Measurements from ENCODE around the gene RPL36AL. TPM values are rescaled to one million over a fixed set of nuclear protein-coding genes. Genes with fewer than 3 reads are reported as not detected.

RPL36AL gene
- total RNA-seq, 1 experiment from 2014 or later: 408 TPM

DNA sequence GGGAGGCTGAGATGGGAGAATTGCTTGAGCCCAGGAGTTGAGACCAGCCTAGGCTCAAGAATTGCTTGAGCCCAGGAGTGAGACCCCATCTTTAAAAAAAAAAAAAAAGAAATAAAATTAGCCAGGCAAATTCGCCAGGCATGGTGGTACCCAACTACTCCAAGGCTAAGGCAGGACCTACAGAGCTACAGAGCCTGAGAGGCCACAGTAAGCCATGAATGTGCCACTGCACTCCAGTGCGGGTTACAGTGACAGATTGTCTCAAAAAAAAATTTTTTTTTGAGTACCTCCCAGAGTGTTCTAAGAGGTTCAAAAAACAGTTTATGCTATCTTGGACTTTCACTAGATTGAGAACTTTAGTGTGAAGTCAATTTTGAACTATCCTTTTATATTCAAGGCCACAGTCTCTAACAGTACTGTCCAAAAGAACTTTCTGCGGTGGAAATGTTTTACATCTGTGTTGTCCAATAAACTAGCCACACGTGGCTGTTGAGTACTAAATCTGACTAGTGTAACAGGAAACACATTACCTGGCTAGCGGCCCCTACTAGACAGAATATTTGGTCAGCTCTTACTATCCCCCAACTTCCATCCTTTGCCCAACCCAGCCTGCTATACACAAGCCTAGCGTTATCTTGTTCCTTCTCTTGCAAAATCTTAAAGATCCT, 2.4 kb downstream of the RPL36AL start:
- DNase-seq (no peak), ATAC-seq (no peak)
- H3K4me3 ChIP-seq (ENCODE audit: low read length): 0 out of 2 replicates have a peak overlapping the region, but pooled peaks have one; percentile 92
- peaks cover 61% of the 10 kb centered on the region for H3K79me2 ChIP-seq (ENCODE audit: low read length)
- H4K20me1 ChIP-seq (ENCODE audit: low read length): peaks cover 31% of the 10 kb centered on the region
- H2AFZ ChIP-seq (ENCODE audit: low read length): no peak overlapping the region
- intact Hi-C loops (cut with micrococcal nuclease): no loop called here
- BruUV-seq (replicated peaks): no TSS peak
- peaks cover 29% of the 10 kb centered on the region for H3K4me1 ChIP-seq (ENCODE audit: insufficient read depth, low read length)
- no peak overlapping the region for H3K27ac ChIP-seq (ENCODE audit: low read length)
- H3K4me2 ChIP-seq (ENCODE audit: low read length): peak overlapping the region; percentile 96
- H3F3A ChIP-seq (ENCODE audit: low read length, unreplicated experiment): peaks cover 3% of the 10 kb centered on the region
- TF ChIP-seq CTCF (conservative IDR thresholded peaks at IDR 0.05; ENCODE audit: low read depth, low read length) (no peak), EZH2phosphoT487 (IDR thresholded peaks at IDR 0.05; ENCODE audit: borderline replicate concordance, low read length) (no peak), EZH2 (IDR thresholded peaks at IDR 0.05; ENCODE audit: low read length, unreplicated experiment) (no peak)
- H3K9me3 ChIP-seq (ENCODE audit: low read length): no peaks in the 10 kb centered on the region
- no peaks in the 10 kb centered on the region for H3K9me2 ChIP-seq (replicated peaks; ENCODE audit: low read length)
- H3K9ac ChIP-seq (ENCODE audit: low read length): no peak overlapping the region
- ChIA-PET CTCF (interaction anchor here (1.0 kb wide), 1 partner anchor 156 kb away, joined by 3 read pairs; no protein-coding TSS in a partner anchor), POLR2A (ENCODE audit: unreplicated experiment) (no interaction called here)
- peaks cover 19% of the 10 kb centered on the region for H3K36me3 ChIP-seq (ENCODE audit: low read depth, low read length)
- no peaks in the 10 kb centered on the region for H3K27me3 ChIP-seq (ENCODE audit: low read length)

DNA sequence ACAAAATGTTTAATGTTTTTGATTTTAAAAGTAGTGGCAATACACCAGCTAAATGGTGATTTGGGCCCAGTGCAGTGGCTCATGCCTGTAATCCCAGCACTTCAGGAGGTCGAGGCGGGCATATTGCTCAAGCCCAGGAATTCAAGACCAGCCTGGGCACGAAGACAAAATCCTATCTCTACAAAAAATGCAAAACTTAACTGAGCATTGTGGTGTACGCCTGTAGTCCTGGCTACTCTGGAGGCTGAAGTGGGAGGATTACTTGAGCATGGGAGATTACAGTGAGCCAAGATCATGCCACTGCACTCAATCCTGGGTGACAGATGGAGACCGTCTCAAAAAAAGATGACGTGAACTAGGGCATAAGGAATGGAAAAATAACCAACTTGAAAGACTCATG, 4.7 kb downstream of the RPL36AL start:
- Histone ChIP-seq H3K9ac (ENCODE audit: low read length) (no peak overlapping the region), H3F3A (ENCODE audit: low read length, unreplicated experiment) (peaks cover 3% of the 10 kb centered on the region), H3K27ac (ENCODE audit: low read length) (no peak overlapping the region), H3K27me3 (ENCODE audit: low read length) (no peaks in the 10 kb centered on the region), H3K4me1 (ENCODE audit: insufficient read depth, low read length) (peaks cover 19% of the 10 kb centered on the region), H4K20me1 (ENCODE audit: low read length) (peaks cover 15% of the 10 kb centered on the region; the same call in 1 of the 2 replicates), H3K36me3 (ENCODE audit: low read depth, low read length) (peaks cover 19% of the 10 kb centered on the region), H3K79me2 (ENCODE audit: low read length) (peaks cover 54% of the 10 kb centered on the region), H2AFZ (ENCODE audit: low read length) (no peak overlapping the region), H3K4me3 (ENCODE audit: low read length) (no peak overlapping the region), H3K9me2 (replicated peaks; ENCODE audit: low read length) (no peaks in the 10 kb centered on the region), H3K9me3 (ENCODE audit: low read length) (no peaks in the 10 kb centered on the region), H3K4me2 (ENCODE audit: low read length) (no peak overlapping the region)
- intact Hi-C loops (cut with micrococcal nuclease): no loop called here
- ChIA-PET CTCF (no interaction called here), POLR2A (ENCODE audit: unreplicated experiment) (no interaction called here)
- DNase-seq: no peak
- TF ChIP-seq EZH2phosphoT487 (IDR thresholded peaks at IDR 0.05; ENCODE audit: borderline replicate concordance, low read length): no peak
- no peak for TF ChIP-seq EZH2 (IDR thresholded peaks at IDR 0.05; ENCODE audit: low read length, unreplicated experiment)
- TF ChIP-seq CTCF (conservative IDR thresholded peaks at IDR 0.05; ENCODE audit: low read depth, low read length): no peak
- BruUV-seq (replicated peaks): no TSS peak
- ATAC-seq: no peak

DNA sequence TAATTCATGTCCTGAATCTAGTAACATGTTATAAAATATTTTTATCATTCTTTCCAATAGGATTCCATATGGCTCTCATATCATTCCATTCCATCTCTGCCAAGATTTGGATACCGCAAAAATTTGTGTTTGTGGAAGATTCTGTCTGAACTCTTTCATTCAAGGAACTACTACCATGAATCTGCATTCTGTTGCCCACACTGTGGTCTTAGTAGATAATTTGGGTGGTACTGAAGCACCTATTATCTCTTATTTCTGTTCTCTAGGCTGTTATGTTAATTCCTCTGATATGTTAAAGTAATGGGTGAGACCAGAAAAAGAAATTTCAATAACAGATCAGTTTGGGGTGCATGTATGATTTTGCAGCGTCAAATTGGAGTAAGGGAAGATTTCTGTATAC, 6.2 kb downstream of the RPL36AL start:
- no TSS peak for BruUV-seq (replicated peaks)
- no peak overlapping the region for H3K4me2 ChIP-seq (ENCODE audit: low read length)
- intact Hi-C loops (cut with micrococcal nuclease): no loop called here
- peaks cover 19% of the 10 kb centered on the region for H3K36me3 ChIP-seq (ENCODE audit: low read depth, low read length)
- H3K4me1 ChIP-seq (ENCODE audit: insufficient read depth, low read length): peaks cover 19% of the 10 kb centered on the region
- H3K79me2 ChIP-seq (ENCODE audit: low read length): peaks cover 40% of the 10 kb centered on the region
- H3K27me3 ChIP-seq (ENCODE audit: low read length): no peaks in the 10 kb centered on the region
- no peak overlapping the region for H3K27ac ChIP-seq (ENCODE audit: low read length)
- peaks cover 8% of the 10 kb centered on the region; the same call in 1 of the 2 replicates for H4K20me1 ChIP-seq (ENCODE audit: low read length)
- TF ChIP-seq EZH2 (IDR thresholded peaks at IDR 0.05; ENCODE audit: low read length, unreplicated experiment) (no peak), EZH2phosphoT487 (IDR thresholded peaks at IDR 0.05; ENCODE audit: borderline replicate concordance, low read length) (no peak), CTCF (conservative IDR thresholded peaks at IDR 0.05; ENCODE audit: low read depth, low read length) (no peak)
- no peaks in the 10 kb centered on the region for H3K9me3 ChIP-seq (ENCODE audit: low read length)
- ChIA-PET POLR2A (ENCODE audit: unreplicated experiment) (interaction anchor here (0.6 kb wide), 1 partner anchor 278 kb away, joined by 4 read pairs; no protein-coding TSS in a partner anchor), CTCF (no interaction called here)
- DNase-seq (no peak), ATAC-seq (no peak)
- H3K9me2 ChIP-seq (replicated peaks; ENCODE audit: low read length): no peaks in the 10 kb centered on the region
- H3K4me3 ChIP-seq (ENCODE audit: low read length): no peak overlapping the region
- H3F3A ChIP-seq (ENCODE audit: low read length, unreplicated experiment): peaks cover 3% of the 10 kb centered on the region
- H2AFZ ChIP-seq (ENCODE audit: low read length): no peak overlapping the region
- no peak overlapping the region for H3K9ac ChIP-seq (ENCODE audit: low read length)

Data from PC-3 (cell line).